ELR (cell line): ENCODE data around the gene ZC3H10.
"Not testable (repeated sequence)": the region's sequence is repeated elsewhere in the genome, so short reads cannot be mapped to it uniquely, and the experiment has no call there.

Experiments used
- DNase-seq: peaks from one replicate; pipeline ENCODE4 v3.0.0-alpha.2; 2015; ENCODE audit warnings: low read depth

Gene ZC3H10

GRCh38 chr12:56117778-56118687 lies at the start of gene ZC3H10:
ZC3H10 (plus strand) TSS chr12:56118266; CDS start chr12:56120563, 2,297 bp downstream.
- DNase-seq, result peak; percentile 100

GRCh38 chr12:56071648-56072047 lies 46.4 kb upstream of the ZC3H10 start:
- peak; percentile 75 for DNase-seq

DNA sequence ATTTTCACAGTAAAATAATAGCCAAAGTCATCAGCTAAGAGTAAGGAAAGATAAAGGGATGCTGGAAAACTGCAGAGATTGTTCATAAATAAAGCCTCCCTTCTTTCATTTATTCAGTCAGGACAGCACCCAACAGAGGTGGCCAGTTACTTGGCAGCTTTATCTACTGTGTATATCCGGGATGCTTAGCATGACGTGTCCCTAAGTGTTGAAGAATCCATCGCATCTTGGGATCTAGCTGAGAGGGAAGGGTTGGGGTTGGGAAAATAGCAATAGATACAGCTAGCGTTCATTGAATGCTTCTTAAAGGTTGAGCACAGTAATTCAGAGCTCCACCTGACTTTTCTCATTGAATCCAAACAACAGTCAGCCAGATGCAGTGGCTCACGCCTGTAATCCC lies 43.7 kb upstream of the ZC3H10 start:
- no peak for DNase-seq

DNA sequence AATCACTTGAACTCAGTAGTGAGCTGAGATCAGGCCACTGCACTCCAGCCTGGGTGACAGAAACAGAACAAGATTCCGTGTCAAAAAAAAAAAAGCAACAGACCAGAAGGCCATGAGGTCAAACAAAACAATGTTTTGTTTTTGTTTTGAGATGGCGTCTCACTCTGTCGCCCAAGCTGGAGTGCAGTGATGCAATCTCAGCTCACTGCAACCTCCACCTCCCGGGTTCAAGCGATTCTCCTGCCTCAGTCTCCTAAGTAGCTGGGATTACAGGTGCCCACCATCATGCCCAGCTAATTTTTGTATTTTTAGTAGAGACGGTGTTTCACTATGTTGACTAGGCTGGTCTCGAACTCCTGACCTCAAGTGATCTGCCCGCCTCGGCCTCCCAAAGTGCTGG lies 40.1 kb upstream of the ZC3H10 start:
- not testable (repeated sequence) for DNase-seq

DNA sequence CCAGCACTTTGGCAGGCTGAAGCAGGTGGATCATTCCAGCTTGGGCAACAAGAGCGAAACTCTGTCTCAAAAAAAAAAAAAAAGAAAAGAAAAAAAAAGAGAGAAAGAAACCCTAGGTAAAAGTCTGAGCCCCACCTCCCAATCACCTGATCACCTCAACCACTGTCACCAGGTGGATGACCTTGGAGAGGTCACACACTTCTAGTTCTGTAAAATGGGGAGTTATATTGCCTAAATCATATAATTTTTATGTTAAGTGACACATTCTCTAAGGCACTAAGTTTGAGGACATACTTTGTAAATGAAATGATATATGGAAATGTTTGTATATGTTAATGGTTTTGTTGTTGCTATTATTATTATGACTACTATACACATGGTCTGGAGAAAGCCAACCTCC lies 39.6 kb upstream of the ZC3H10 start:
- DNase-seq, result no peak

DNA sequence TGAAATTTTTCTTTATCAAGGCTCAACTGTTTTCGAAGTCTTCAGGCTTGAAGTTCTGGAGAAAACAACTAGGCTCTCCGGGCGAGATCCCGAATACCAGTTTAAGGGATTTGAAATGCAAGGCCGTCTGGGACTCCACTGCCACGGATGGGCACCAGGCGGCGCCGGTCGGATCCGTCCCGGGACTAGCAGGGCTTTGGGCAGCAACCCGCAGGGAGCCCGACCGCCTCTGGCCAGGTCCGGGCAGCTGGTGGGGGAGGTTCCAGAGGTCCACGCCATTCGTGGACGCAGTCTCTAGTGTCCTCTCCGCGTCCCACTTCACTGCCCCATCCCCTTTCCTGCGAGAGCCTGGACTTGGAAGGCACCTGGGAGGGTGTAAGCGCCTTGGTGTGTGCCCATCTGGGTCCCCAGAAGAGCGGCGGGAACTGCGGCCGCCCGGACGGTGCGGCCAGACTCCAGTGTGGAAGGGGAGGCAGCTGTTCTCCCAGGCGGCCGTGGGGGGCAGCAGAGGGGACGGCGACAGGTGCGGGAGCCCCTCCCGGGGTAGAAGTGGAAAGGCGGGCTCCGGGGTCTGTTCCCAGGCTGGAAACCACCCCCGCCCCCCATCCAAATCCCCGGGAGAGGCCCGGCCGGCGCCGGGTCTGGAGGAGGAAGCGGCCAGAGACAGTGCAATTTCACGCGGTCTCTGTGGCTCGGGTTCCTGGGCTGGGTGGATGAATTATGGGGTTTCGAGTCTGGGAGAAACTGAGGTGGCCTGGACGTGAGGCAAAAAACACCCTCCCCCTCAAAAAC lies 38.9 kb upstream of the ZC3H10 start:
- DNase-seq, result peak; percentile 90

DNA sequence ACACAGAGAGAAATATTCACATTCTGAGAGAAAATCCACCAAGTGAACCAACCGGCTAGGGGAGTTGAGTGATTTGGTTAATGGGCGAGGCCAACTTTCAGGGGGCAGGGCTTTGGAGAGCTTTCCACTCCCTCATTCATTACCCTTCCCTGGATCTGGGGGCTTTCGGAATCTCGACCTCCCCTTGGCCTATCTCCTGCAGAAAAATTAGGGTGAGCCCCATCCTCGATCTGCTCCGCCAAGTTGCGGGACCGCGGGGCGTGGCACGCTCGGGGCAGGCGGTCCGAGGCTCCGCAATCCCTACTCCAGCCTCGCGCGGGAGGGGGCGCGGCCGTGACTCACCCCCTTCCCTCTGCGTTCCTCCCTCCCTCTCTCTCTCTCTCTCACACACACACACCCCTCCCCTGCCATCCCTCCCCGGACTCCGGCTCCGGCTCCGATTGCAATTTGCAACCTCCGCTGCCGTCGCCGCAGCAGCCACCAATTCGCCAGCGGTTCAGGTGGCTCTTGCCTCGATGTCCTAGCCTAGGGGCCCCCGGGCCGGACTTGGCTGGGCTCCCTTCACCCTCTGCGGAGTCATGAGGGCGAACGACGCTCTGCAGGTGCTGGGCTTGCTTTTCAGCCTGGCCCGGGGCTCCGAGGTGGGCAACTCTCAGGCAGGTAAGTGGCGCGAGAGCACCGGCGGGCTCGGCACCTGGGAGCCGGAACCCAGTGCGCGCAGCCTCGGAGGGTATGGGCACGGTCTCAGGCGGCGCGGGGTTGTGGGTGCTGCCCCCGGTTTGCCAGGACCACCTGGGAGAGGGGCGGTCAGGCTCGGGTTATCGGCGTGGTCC lies 38.1 kb upstream of the ZC3H10 start, which contains the start of gene ERBB3:
TSS of gene ERBB3 (plus strand) at position 443 of the 833 bp plus-strand sequence. CDS start at position 579, 136 bp downstream.
- peak; percentile 91 for DNase-seq

DNA sequence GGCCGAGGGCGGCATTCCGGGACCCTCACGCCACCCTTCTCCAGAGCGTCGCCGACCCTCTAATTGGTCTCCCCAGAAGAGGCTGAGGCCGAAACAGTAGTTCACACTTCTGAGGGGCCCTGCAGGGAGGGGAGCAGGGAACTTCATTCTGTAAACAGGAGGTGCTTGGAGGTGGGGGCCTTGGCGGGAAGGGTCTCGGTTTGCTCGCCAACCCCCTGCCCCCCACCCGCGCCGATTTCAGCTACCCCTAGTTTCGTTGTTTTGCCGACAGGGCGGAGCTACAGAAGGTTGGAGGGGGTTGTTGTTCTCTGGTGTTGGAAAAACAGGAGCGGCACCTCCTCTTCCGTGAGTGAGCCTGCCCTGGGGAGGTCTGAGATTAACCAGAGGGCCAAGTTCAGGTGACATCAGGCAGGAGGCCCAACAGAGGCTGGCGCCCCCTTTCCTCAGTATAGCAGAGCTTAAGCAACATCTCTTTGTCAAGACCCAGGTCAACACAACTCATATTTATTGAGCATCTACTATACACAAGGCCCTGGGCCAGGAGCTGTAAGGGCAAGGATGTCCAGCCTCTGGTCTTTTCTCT lies 37.4 kb upstream of the ZC3H10 start:
- no peak for DNase-seq

DNA sequence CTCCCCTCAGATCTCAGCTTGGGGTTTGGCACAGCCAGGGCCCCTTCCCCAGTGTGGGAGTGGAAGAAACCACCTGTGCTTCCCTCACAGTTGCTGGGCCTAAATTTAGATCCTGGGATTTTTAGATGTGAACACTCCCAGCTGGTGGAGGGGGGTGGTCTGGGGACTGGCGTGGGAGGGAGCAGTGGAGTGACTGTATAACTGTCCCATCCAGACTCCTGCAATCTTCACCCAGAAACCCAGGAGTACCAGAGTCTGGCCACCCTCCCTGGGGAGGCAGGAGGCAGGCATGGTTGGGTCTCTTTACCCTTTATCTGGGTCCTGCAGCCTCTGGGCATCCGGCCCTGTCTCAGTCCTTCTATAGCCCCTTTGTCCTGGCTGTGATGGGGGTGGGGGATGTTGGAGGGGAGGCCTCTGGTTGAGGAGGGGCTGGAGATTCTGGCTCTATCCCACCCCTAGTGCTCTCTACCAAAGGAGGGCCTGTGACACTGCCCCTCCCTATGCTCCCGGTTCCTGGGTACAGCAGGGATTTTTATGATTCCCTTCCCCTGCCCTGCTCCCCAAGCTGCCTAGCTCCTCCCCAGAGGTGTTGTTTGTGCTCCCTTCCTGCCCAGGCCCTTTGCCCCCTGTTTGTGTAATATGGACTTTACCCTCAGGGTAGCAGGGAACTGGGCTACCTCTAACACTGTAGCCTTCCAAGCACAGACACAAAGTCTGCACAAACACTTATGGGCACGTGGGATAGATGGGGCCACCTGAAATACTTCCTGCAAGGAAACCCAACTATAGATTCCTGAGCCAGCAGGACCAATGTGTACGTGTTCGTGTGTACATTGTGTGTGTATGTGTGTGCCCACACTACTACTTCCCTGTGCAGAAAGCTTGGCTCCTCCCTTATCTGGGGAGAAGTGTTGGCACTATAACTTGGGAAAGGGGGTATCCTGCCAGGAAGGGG lies 36.4 kb upstream of the ZC3H10 start:
- no peak for DNase-seq

GRCh38 chr12:56082382-56082781 lies 35.7 kb upstream of the ZC3H10 start:
- no peak for DNase-seq

- DNase-seq, result no peak
Observed at GRCh38 chr12:56082967-56083366, 35.1 kb upstream of the ZC3H10 start.

- DNase-seq, result peak; percentile 54
Observed at GRCh38 chr12:56084958-56085543, 33.0 kb upstream of the ZC3H10 start.

DNA sequence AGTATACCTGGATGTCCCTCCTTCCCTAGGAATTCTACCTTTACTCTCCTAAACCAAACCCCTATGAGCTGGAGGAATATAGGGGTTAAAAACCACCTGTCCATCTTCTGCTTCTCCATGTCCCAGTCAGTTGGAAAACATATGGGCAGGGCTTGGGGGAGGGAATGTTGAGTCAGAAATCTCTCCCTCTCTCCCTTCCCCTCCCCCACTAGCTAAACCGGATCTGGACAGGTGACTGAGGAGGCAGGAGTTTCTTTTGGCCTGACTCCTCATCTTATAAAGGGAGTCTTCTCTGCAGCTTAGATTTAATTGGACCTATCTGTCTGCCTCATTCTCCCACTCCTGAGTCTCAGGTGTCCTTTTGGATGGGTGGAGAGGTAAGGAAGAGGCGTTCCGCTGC lies 32.0 kb upstream of the ZC3H10 start:
- DNase-seq, result no peak

DNA sequence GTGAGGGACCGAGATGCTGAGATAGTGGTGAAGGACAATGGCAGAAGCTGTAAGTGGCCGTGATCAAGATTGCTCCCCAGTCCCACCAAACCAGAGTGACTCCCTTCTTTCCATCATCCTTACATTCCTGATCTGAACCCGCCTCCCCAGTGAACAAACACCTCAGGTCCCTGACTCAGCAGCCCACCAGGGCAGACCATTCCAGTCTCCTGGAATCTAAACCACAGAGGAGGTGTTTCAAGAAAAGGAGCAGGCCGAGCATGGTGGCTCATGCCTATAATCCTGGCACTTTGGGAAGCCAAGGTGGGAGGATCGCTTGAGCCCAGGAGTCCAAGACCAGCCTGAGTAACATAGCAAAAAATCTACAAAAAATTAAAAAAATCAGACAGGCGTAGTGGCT lies 31.5 kb upstream of the ZC3H10 start:
- DNase-seq, result no peak

GRCh38 chr12:56087220-56087619 lies 30.8 kb upstream of the ZC3H10 start:
- DNase-seq, result no peak

- no peak for DNase-seq
Observed at GRCh38 chr12:56097738-56098137, 20.3 kb upstream of the ZC3H10 start.

GRCh38 chr12:56098592-56098991 lies 19.5 kb upstream of the ZC3H10 start:
- no peak for DNase-seq

DNA sequence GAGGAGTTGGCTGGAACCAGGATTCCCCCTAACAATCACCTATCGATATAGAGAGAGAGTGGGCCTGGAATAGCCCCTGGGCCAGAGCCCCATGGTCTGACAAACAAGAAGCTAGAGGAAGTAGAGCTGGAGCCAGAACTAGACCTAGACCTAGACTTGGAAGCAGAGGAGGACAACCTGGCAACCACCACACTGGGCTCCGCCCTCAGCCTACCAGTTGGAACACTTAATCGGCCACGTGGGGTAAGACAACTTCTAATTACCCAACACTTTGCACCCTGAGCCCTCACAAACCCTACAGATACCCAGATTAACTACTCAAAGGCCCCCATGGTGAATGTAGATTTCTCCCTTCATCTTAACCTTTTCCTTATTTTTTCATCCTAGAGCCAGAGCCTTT lies 18.3 kb upstream of the ZC3H10 start:
- DNase-seq, result no peak

DNA sequence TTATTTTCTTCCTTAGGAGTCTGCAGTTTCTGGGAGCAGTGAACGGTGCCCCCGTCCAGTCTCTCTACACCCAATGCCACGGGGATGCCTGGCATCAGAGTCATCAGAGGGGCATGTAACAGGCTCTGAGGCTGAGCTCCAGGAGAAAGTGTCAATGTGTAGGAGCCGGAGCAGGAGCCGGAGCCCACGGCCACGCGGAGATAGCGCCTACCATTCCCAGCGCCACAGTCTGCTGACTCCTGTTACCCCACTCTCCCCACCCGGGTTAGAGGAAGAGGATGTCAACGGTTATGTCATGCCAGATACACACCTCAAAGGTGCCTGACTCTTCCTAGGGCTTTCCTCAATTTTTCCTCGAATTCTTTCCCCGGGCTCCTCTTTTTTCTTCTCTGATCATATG lies 17.0 kb upstream of the ZC3H10 start:
- DNase-seq, result no peak

DNA sequence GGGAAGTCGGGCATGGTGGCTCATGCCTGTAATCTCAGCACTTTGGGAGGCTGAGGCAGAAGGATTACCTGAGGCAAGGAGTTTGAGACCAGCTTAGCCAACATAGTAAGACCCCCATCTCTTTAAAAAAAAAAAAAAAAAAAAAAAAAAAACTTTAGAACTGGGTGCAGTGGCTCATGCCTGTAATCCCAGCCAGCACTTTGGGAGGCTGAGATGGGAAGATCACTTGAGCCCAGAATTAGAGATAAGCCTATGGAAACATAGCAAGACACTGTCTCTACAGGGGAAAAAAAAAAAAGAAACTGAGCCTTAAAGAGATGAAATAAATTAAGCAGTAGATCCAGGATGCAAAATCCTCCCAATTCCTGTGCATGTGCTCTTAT lies 15.4 kb upstream of the ZC3H10 start:
- no peak for DNase-seq
